Heart right ventricle (tissue), 16 donors: Measurements from ENCODE around the gene MYH16. TPM values are rescaled to one million over a fixed set of nuclear protein-coding genes. Genes with fewer than 3 reads are reported as not detected.
A peak's percentile ranks its signal among the peaks of the same experiment; 100 is the strongest.
"Not testable (repeated sequence)": the region's sequence is repeated elsewhere in the genome, so short reads cannot be mapped to it uniquely, and the experiment has no call there.

Experiments used
- ATAC-seq, 8 donors: fragments of 200-7000 bp; cut with Tn5 transposase; one replicate each; pipeline ENCODE4 v1.9.1; 2020; ENCODE audit warnings: mild to moderate bottlenecking in 8 of 8, moderate library complexity in 8 of 8, moderate number of reproducible peaks in 1 of 8
- DNase-seq, 2 donors: peaks; one replicate each; pipeline ENCODE4 v3.0.0-alpha.2; 2020
- H3K27ac ChIP-seq, 10 donors: fragments of 200-600 bp; sonication (generic) in 2 of 10; one replicate each; pipeline versions ENCODE4 v1.5.0 to v1.8.0; 2020 to 2022; ENCODE audit warnings: mild to moderate bottlenecking in 3 of 10
- H3K27me3 ChIP-seq, 7 donors: fragments of 200-600 bp; one replicate each; pipeline ENCODE4 v1.8.0; 2021 to 2022; ENCODE audit warnings: mild to moderate bottlenecking in 2 of 7
- H3K36me3 ChIP-seq, 9 donors: fragments of 200-600 bp; sonication (generic) in 1 of 9; one replicate each; pipeline versions ENCODE4 v1.5.0 to v1.8.0; 2020 to 2022; ENCODE audit warnings: mild to moderate bottlenecking in 2 of 9
- H3K4me1 ChIP-seq, 9 donors: fragments of 200-600 bp; sonication (generic) in 1 of 9; one replicate each; pipeline versions ENCODE4 v1.5.0 to v1.8.0; 2020 to 2022; ENCODE audit warnings: mild to moderate bottlenecking in 4 of 9
- H3K4me3 ChIP-seq, 10 donors: fragments of 200-600 bp; sonication (generic) in 2 of 10; one replicate each; pipeline versions ENCODE4 v1.5.0 to v1.8.0; 2020 to 2022; ENCODE audit warnings: mild to moderate bottlenecking in 7 of 10, moderate library complexity in 2 of 10
- H3K9me3 ChIP-seq, 11 donors: fragments of 200-600 bp in 10 of 11; sonication (generic) in 2 of 11; one replicate each; pipeline versions ENCODE4 v1.5.0 to v1.8.0; 2013 to 2022; ENCODE audit warnings: mild to moderate bottlenecking in 2 of 11, control low read depth in 1 of 11, moderate library complexity in 1 of 11
- CTCF ChIP-seq, 9 donors: fragments of 200-600 bp; sonication (generic) in 2 of 9; IDR thresholded peaks; one replicate each; pipeline versions ENCODE4 v1.5.0 to v1.8.0; 2021 to 2022; ENCODE audit warnings: antibody characterized with exemption in 9 of 9, mild to moderate bottlenecking in 5 of 9, moderate library complexity in 1 of 9
- WGBS, 2 donors: extraction: QIAGEN DNeasy Blood & Tissue Kit; methylation state at CpG; one replicate each; pipeline ENCODE4 v1.1.7; 2013; ENCODE audit warnings: inconsistent platforms in 1 of 2; 5-methylcytosine and 5-hydroxymethylcytosine counted together
- intact Hi-C, 10 donors: fragments of 100-400 bp; cut with DNase I; formaldehyde crosslinking; loops; one replicate each; pipeline versions ENCODE4 v1.11.1 to v1.14.2; 2022
- polyA plus RNA-seq, 2 donors: library from polyadenylated mRNA; stranded (reverse); fragments of 200-250 nt; gene quantifications; one replicate each; pipeline ENCODE4 v1.2.3, GENCODE V29; 2013
- total RNA-seq, 10 donors: library from RNA; stranded (reverse); fragmentation: NEBNext Ultra II Directional in 3 of 10; extraction: Animal tissue kit (Norgen Biotek cat#: 25700) in 3 of 10; gene quantifications; one replicate each; pipeline versions ENCODE4 v1.2.1 to v1.2.4, GENCODE V29; 2021 to 2023
- donor health status: Arrhythmogenic right ventricular cardiomyopathy.
- donor health status: ischemic (EF 13 %, LVEDD 7.1; RV severe dilation, severe dysfunction).
- donor health status: healthy with polysubstance abuse.
- donor health status: DM: no; HTN: yes; CAD: no.
- donor health status: DM: no; HTN: no; CAD: no.
- donor health status: ischemic (EF 25% LVEDD 6.9; RV normal size, moderate dysfunction).
- donor health status: ischemic (EF 25% LVEDD 5.7; RV mildly dilated, moderate dysfunction).
- donor health status: healthy.
- donor health status: DM: yes; HTN: yes; CAD: no.
- donor health status: Ischemic cardiomyopathy.
- donor health status: ischemic (EF 35%, LVEDD 5.7; RV mildly dilated, moderate dysfunction).
- donor health status: nonischemic (EF 11% LVEDD 7.7; RV severe dilation, severe dysfunction).
- donor health status: DM: yes; HTN: yes; CAD: no.
- donor health status: PGD.
- donor health status: ischemic (EF 29% LVEDD 5.4; RV normal size, mild dysfunction).
- donor health status: nonischemic (EF 23%, LVEDD 6.1; RV moderate dilation, normal function).

Gene MYH16
- total and polyA plus RNA-seq, 12 donors: not detected

DNA sequence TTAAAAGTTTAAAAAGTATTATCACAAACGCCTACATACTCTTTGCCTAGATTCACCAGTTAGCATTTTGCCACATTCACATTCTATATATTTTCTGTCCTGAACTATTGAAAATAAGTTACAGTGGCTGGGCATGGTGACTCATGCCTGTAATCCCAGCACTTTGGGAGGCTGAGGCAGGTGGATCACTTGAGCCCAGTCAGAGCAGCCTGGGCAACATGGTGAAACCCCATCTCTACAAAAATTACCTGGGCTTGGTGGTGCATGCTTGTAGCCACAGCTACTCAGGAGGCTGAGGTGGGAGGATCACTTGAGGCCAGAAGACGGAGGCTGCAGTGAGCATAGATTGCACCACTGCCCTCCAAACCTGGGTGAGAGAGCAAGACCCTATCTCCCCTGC is 58.4 kb downstream of the MYH16 start:
- WGBS, 2 donors: 92 to 96% methylated on average over 2 of the region's 2 CpGs
- Histone ChIP-seq H3K4me1 (peaks cover 7 to 79% (median 58%) of the 10 kb centered on the region in 9 donors), H3K27me3 (no peaks in the 10 kb centered on the region), H3K27ac (peak overlapping the region in 6 of 10 donors; percentile 37 to 70 (median 60)), H3K4me3 (no peak overlapping the region), H3K9me3 (no peaks in the 10 kb centered on the region), H3K36me3 (peaks cover 0 to 50% (median 16%) of the 10 kb centered on the region in 9 donors)
- DNase-seq (no peak), ATAC-seq (peak in 1 of 8 donors; percentile 10)
- intact Hi-C loops: no loop called here
- TF ChIP-seq CTCF (IDR thresholded peaks at IDR 0.05): no peak

GRCh38 chr7:99339595-99339994 is 67.0 kb downstream of the MYH16 start:
- TF ChIP-seq CTCF (IDR thresholded peaks at IDR 0.05): no peak
- H3K36me3 ChIP-seq: peaks cover 0 to 100% (median 62%) of the 10 kb centered on the region in 9 donors
- intact Hi-C loops: no loop called here
- 91 to 94% methylated on average over 3 of the region's 3 CpGs for WGBS, 2 donors
- no peaks in the 10 kb centered on the region for H3K27me3 ChIP-seq
- H3K27ac ChIP-seq: no peak overlapping the region
- no peak for DNase-seq
- no peaks in the 10 kb centered on the region for H3K9me3 ChIP-seq
- H3K4me3 ChIP-seq: no peak overlapping the region
- ATAC-seq: no peak
- peaks cover 0 to 32% (median 7%) of the 10 kb centered on the region in 9 donors for H3K4me1 ChIP-seq

DNA sequence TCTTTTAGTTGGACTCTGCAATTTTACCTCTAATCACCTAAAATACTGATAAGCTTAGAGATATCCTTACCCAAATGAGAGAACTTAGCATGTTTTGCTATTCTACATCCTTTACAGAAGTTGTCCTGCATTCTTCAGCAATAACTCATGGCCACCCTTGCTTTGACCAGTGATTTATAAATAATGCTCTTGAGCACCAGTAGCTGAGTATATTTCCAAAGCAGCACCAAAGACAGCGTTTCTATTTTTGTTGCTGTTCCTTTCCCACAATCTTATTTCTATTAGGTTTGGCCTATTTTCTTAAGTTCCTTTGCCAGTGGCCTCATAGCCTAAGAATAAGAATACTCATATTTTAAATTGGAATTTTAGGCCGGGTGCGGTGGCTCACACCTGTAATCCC is 68.0 kb downstream of the MYH16 start:
- Histone ChIP-seq H3K27ac (peak overlapping the region in 7 of 10 donors; percentile 21 to 66 (median 40)), H3K9me3 (no peaks in the 10 kb centered on the region), H3K4me3 (no peak overlapping the region), H3K4me1 (peaks cover 0 to 37% (median 4%) of the 10 kb centered on the region in 9 donors), H3K27me3 (no peaks in the 10 kb centered on the region), H3K36me3 (peaks cover 0 to 100% (median 69%) of the 10 kb centered on the region in 9 donors)
- WGBS, 2 donors: 82 to 84% methylated on average over 3 of the region's 3 CpGs
- TF ChIP-seq CTCF (IDR thresholded peaks at IDR 0.05): no peak
- DNase-seq (no peak), ATAC-seq (peak in 6 of 8 donors; percentile 18 to 62 (median 48))
- intact Hi-C loops: no loop called here

DNA sequence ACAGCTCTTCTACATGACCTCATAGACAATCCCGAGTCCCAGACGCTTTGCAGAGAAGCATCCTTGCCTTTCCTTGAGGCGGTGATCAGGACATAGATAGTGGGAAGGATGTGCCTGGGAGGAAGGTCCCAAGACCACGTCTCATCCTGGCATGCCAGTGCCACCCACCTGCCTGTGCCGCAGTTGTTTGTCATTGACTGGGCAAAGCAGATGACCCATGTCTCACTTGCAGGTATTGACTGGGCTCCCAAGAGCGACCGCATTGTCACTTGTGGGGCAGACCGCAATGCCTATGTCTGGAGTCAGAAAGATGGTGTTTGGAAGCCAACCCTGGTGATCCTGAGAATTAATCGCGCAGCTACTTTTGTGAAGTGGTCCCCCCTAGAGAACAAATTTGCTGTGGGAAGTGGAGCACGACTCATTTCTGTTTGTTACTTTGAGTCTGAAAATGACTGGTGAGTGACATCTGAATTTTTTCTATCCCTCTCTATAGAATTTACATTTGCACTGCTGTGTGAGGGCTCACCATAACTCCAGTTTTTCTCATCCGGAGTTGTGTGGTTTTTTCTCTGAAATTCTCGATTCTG is 71.5 kb downstream of the MYH16 start:
- Histone ChIP-seq H3K27ac (no peak overlapping the region), H3K9me3 (no peaks in the 10 kb centered on the region), H3K4me1 (peaks cover 0 to 32% (median 0%) of the 10 kb centered on the region in 9 donors), H3K36me3 (peaks cover 3 to 100% (median 80%) of the 10 kb centered on the region in 9 donors), H3K27me3 (no peaks in the 10 kb centered on the region), H3K4me3 (no peak overlapping the region)
- no peak for TF ChIP-seq CTCF (IDR thresholded peaks at IDR 0.05)
- DNase-seq: no peak
- intact Hi-C loops: no loop called here
- 90 to 94% methylated on average over 13 of the region's 13 CpGs for WGBS, 2 donors
- no peak for ATAC-seq

DNA sequence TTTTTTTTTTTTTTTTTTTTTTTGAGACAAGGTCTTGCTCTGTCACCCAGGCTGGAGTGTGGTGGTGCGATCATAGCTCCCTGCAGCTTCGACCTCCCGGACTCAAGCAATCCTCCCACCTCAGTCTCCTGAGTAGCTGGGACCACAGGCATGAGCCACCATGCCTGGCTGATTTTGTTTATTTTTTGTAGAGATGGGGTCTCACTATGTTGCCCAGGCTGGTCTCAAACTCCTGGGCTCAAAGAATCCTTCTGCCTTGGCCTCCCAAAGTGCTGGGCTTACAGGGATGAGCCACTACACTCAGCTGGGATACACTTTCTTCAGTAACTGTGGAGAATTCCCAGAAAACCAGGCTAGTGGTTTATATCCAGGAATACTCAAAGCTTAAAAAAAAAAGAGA is 78.0 kb downstream of the MYH16 start:
- ATAC-seq, H3K4me3 ChIP-seq, intact Hi-C loops, H3K27ac ChIP-seq, H3K27me3 ChIP-seq, DNase-seq, H3K4me1 ChIP-seq, H3K9me3 ChIP-seq: not testable (repeated sequence)
- WGBS, 2 donors: 98 to 99% methylated on average over 3 of the region's 3 CpGs
- peaks cover 0 to 100% (median 90%) of the 10 kb centered on the region in 9 donors for H3K36me3 ChIP-seq
